H9 (cell line): ENCODE data around the gene SOHLH1. TPM values are rescaled to one million over a fixed set of nuclear protein-coding genes. Genes with fewer than 3 reads are reported as not detected.

Experiments used
- DNase-seq: peaks from one replicate; pipeline ENCODE4 v3.0.0-alpha.2; 2017
- H2AFZ ChIP-seq: one replicate; pipeline ENCODE4 v1.6.1; 2013; ENCODE audit warnings: mild to moderate bottlenecking, low read length, control low read depth, moderate library complexity
- H2AK5ac ChIP-seq: 2 replicates; pipeline ENCODE4 v1.6.1; 2013; ENCODE audit warnings: low read length, control low read depth, mixed read lengths; ENCODE audit not compliant: insufficient read length
- H2BK120ac ChIP-seq: one replicate; pipeline ENCODE4 v1.6.1; 2013; ENCODE audit warnings: low read depth, mild to moderate bottlenecking, low read length, control low read depth, inconsistent platforms; ENCODE audit not compliant: poor library complexity, severe bottlenecking
- H2BK12ac ChIP-seq: 2 replicates; pipeline ENCODE4 v1.6.1; 2013; ENCODE audit warnings: low read length, control low read depth, mixed read lengths, low read depth; ENCODE audit not compliant: insufficient read length
- H2BK15ac ChIP-seq: 2 replicates; pipeline ENCODE4 v1.6.1; 2013; ENCODE audit warnings: low read depth, low read length, control low read depth
- H2BK20ac ChIP-seq: one replicate; pipeline ENCODE4 v1.6.1; 2013; ENCODE audit warnings: low read depth, mild to moderate bottlenecking, low read length, control low read depth, inconsistent platforms; ENCODE audit not compliant: poor library complexity, severe bottlenecking
- H2BK5ac ChIP-seq: 2 replicates; pipeline ENCODE4 v1.6.1; 2013; ENCODE audit warnings: low read length, control low read depth, mixed read lengths; ENCODE audit not compliant: insufficient read length
- H3K14ac ChIP-seq: 2 replicates; pipeline ENCODE4 v1.6.1; 2013; ENCODE audit warnings: low read length, control low read depth; ENCODE audit not compliant: insufficient read depth
- H3K18ac ChIP-seq: 2 replicates; pipeline ENCODE4 v1.6.1; 2013; ENCODE audit warnings: low read depth, mild to moderate bottlenecking, mixed read lengths, low read length, control low read depth; ENCODE audit not compliant: insufficient read length
- H3K23ac ChIP-seq: 2 replicates; pipeline ENCODE4 v1.6.1; 2013; ENCODE audit warnings: low read length, control low read depth, mixed read lengths, low read depth; ENCODE audit not compliant: insufficient read length
- H3K23me2 ChIP-seq: 2 replicates; pipeline ENCODE4 v1.6.1; 2013; ENCODE audit warnings: low read depth, mild to moderate bottlenecking, mixed read lengths, low read length, control low read depth; ENCODE audit not compliant: insufficient read length, poor library complexity, severe bottlenecking
- H3K27ac ChIP-seq: 2 replicates; pipeline ENCODE4 v1.5.1; 2013; ENCODE audit warnings: low read length, control low read depth, mixed read lengths, low read depth; ENCODE audit not compliant: insufficient read length
- H3K27me3 ChIP-seq: 2 replicates; pipeline ENCODE4 v1.6.1; 2013; ENCODE audit warnings: low read length, control low read depth, inconsistent platforms; ENCODE audit not compliant: insufficient read depth
- H3K4ac ChIP-seq: 2 replicates; pipeline ENCODE4 v1.6.1; 2013; ENCODE audit warnings: low read depth, mild to moderate bottlenecking, control low read depth, inconsistent platforms, low read length, moderate library complexity
- H3K4me1 ChIP-seq: 2 replicates; pipeline ENCODE4 v1.6.1; 2013; ENCODE audit warnings: low read length, control low read depth, inconsistent platforms; ENCODE audit not compliant: insufficient read depth
- H3K4me2 ChIP-seq: 2 replicates; pipeline ENCODE4 v1.6.1; 2013; ENCODE audit warnings: low read length, control low read depth, mixed read lengths; ENCODE audit not compliant: insufficient read length, insufficient read depth
- H3K56ac ChIP-seq: 2 replicates; pipeline ENCODE4 v1.6.1; 2013; ENCODE audit warnings: low read depth, mild to moderate bottlenecking, mixed read lengths, low read length, control low read depth; ENCODE audit not compliant: insufficient read length
- H3K79me1 ChIP-seq: 2 replicates; pipeline ENCODE4 v1.6.1; 2013; ENCODE audit warnings: low read depth, mild to moderate bottlenecking, moderate library complexity, low read length, control low read depth, inconsistent platforms; ENCODE audit not compliant: insufficient read depth, poor library complexity, severe bottlenecking
- H3K79me2 ChIP-seq: 2 replicates; pipeline ENCODE4 v1.6.1; 2013; ENCODE audit warnings: low read length, control low read depth, inconsistent platforms; ENCODE audit not compliant: insufficient read depth
- H3K9ac ChIP-seq: 2 replicates; pipeline ENCODE4 v1.6.1; 2013; ENCODE audit warnings: low read length, control low read depth, mixed read lengths; ENCODE audit not compliant: insufficient read length; ENCODE audit errors: extremely low read depth
- H3K9me3 ChIP-seq: one replicate; pipeline ENCODE4 v1.6.1; 2013; ENCODE audit warnings: low read depth, low read length, inconsistent platforms; ENCODE audit not compliant: control insufficient read depth
- H3T11ph ChIP-seq: one replicate; pipeline ENCODE4 v1.6.1; 2013; ENCODE audit warnings: mild to moderate bottlenecking, low read length, control low read depth, inconsistent platforms
- H4K20me1 ChIP-seq: one replicate; pipeline ENCODE4 v1.6.1; 2013; ENCODE audit not compliant: control insufficient read depth, insufficient read length, insufficient read depth
- H4K5ac ChIP-seq: 2 replicates; pipeline ENCODE4 v1.6.1; 2013; ENCODE audit warnings: low read depth, mild to moderate bottlenecking, mixed read lengths, low read length, control low read depth; ENCODE audit not compliant: insufficient read length
- H4K8ac ChIP-seq: replicated peaks from 2 replicates; pipeline ENCODE4 v1.6.1; 2013; ENCODE audit warnings: low read length, control low read depth, mixed read lengths, low read depth; ENCODE audit not compliant: insufficient read length
- H4K91ac ChIP-seq: 2 replicates; pipeline ENCODE4 v1.6.1; 2013; ENCODE audit warnings: low read depth, mild to moderate bottlenecking, moderate library complexity, mixed read lengths, low read length, control low read depth; ENCODE audit not compliant: insufficient read length
- H3K27ac Mint-ChIP-seq, 3 experiments: 2 replicates in 2 of 3; 3 replicates in 1 of 3; pipeline ENCODE4 v1.8.0; 2020 to 2021; ENCODE audit warnings: mixed read lengths in 3 of 3, mild to moderate bottlenecking in 1 of 3, moderate library complexity in 1 of 3
- H3K27me3 Mint-ChIP-seq: 2 replicates; pipeline ENCODE4 v1.8.0; 2021; ENCODE audit warnings: low read depth, mild to moderate bottlenecking, moderate library complexity, mixed read lengths
- H3K36me3 Mint-ChIP-seq, 3 experiments: 2 replicates in 2 of 3; 3 replicates in 1 of 3; pipeline ENCODE4 v1.8.0; 2020 to 2021; ENCODE audit warnings: low read depth in 3 of 3, mixed read lengths in 3 of 3; ENCODE audit not compliant: insufficient read depth in 1 of 3
- H3K4me1 Mint-ChIP-seq, 2 experiments: 2 replicates each; pipeline ENCODE4 v1.8.0; 2020; ENCODE audit warnings: mixed read lengths in 2 of 2
- H3K4me3 Mint-ChIP-seq, 2 experiments: 2 replicates in 1 of 2; 3 replicates in 1 of 2; pipeline ENCODE4 v1.8.0; 2020 to 2021; ENCODE audit warnings: mild to moderate bottlenecking in 2 of 2, mixed read lengths in 2 of 2, moderate library complexity in 1 of 2
- H3K9me3 Mint-ChIP-seq, 2 experiments: 2 replicates in 1 of 2; 3 replicates in 1 of 2; pipeline ENCODE4 v1.8.0; 2020; ENCODE audit warnings: mild to moderate bottlenecking in 2 of 2, mixed read lengths in 2 of 2, moderate library complexity in 1 of 2
- WGBS: extraction: QIAGEN DNeasy Blood & Tissue Kit; methylation state at CpG from one replicate; pipeline ENCODE4 v1.1.7; 2013; ENCODE audit warnings: missing lambda C conversion rate, low lambda C conversion rate, mixed read lengths; ENCODE audit not compliant: insufficient read length; ENCODE audit errors: extremely low coverage; 5-methylcytosine and 5-hydroxymethylcytosine counted together
- total RNA-seq: library from RNA; stranded (reverse); gene quantifications from 2 replicates; pipeline ENCODE4 v1.2.1, GENCODE V29; 2021
- TF ChIP-seq, protein P1 (sequence below): fragments of 200-600 bp; sonication (generic); conservative IDR thresholded peaks from 3 replicates; pipeline ENCODE4 v1.8.0; 2021; ENCODE audit warnings: antibody characterized with exemption, mild to moderate bottlenecking

The SOHLH1 gene
- total RNA-seq, 1 experiment from 2014 or later = not detected

DNA sequence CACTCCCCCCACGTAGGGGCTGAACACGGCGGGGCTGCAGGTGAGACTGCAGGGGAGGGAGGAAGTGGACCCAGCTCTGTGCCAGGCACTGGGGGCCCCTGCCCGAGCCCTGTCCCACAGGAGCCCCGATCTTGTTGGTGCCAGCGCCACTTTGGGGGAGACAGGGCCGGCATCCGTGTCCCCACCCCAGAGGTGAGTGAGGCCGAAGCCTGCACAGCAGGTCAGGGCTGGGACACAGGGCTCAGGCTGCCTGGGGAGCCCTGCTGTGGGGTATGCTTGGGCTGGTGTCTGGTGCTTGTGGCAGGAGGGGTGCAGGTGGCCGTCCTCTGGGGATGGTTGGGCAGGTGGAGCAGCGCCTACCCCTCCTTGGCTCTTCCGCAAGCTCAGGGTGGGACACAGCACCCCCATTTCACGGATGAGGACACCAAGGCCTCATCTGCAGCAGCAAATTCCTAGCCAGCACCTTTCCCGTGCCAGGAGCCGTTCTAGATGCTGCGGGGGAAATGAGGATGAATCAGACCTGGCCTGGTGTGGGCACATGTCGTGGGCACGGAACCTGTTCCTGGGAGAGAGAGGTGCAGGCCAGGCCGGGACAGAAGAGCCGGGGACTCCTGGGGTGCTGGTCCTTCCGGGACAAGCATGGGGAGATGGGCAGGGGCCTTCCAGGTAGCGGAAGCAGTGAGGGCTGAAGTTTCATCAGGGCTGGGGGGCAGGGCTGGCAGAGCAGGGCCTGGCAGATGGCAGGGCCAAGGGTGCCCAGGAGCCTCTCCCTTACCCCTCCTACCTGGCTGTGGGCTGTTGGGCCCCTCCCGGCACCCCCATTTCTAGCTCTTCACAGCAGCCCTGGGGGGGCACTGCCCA lies 37.9 kb upstream of the SOHLH1 start:
- no peak overlapping the region for H3K4ac ChIP-seq
- no peak overlapping the region for H3K18ac ChIP-seq
- no peak overlapping the region for H3K27ac ChIP-seq
- peak overlapping the region; percentile 12 to 44; a peak in 3 of 5 replicates for H3K4me3 Mint-ChIP-seq
- peaks cover 8 to 12% of the 10 kb centered on the region in 2 experiments for H3K9me3 Mint-ChIP-seq
- H3K56ac ChIP-seq = no peak overlapping the region
- no peaks in the 10 kb centered on the region for H4K20me1 ChIP-seq
- H3T11ph ChIP-seq = no peak overlapping the region
- peak overlapping the region; percentile 22 for H3K4me2 ChIP-seq
- TF ChIP-seq, protein P1, sequence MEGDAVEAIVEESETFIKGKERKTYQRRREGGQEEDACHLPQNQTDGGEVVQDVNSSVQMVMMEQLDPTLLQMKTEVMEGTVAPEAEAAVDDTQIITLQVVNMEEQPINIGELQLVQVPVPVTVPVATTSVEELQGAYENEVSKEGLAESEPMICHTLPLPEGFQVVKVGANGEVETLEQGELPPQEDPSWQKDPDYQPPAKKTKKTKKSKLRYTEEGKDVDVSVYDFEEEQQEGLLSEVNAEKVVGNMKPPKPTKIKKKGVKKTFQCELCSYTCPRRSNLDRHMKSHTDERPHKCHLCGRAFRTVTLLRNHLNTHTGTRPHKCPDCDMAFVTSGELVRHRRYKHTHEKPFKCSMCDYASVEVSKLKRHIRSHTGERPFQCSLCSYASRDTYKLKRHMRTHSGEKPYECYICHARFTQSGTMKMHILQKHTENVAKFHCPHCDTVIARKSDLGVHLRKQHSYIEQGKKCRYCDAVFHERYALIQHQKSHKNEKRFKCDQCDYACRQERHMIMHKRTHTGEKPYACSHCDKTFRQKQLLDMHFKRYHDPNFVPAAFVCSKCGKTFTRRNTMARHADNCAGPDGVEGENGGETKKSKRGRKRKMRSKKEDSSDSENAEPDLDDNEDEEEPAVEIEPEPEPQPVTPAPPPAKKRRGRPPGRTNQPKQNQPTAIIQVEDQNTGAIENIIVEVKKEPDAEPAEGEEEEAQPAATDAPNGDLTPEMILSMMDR = no peak
- H3K4me1 ChIP-seq = no peaks in the 10 kb centered on the region
- DNase-seq = no peak
- H3K79me1 ChIP-seq = no peaks in the 10 kb centered on the region
- peaks cover 0 to 6% (median 2%) of the 10 kb centered on the region in 3 experiments; a peak in 6 of 7 replicates for H3K36me3 Mint-ChIP-seq
- H2AK5ac ChIP-seq = no peak overlapping the region
- H2BK5ac ChIP-seq = no peak overlapping the region
- no CpG with 5 or more reads among the region's 23 CpGs for WGBS
- H2AFZ ChIP-seq = no peak overlapping the region
- H3K23ac ChIP-seq = no peak overlapping the region
- peaks cover 3% of the 10 kb centered on the region for H3K9me3 ChIP-seq
- peaks cover 2 to 10% of the 10 kb centered on the region in 2 experiments; a peak in 3 of 4 replicates for H3K4me1 Mint-ChIP-seq
- no peak overlapping the region for H4K8ac ChIP-seq
- no peak overlapping the region; the same call in 1 of the 2 replicates for H3K14ac ChIP-seq
- H3K23me2 ChIP-seq = peaks cover 3% of the 10 kb centered on the region
- no peaks in the 10 kb centered on the region for H3K79me2 ChIP-seq
- H3K27ac Mint-ChIP-seq = no peak overlapping the region
- H3K27me3 Mint-ChIP-seq = peaks cover 26% of the 10 kb centered on the region
- peaks cover 3% of the 10 kb centered on the region; the same call in 1 of the 2 replicates for H3K27me3 ChIP-seq
- no peak overlapping the region for H4K91ac ChIP-seq
- H2BK20ac ChIP-seq = no peak overlapping the region
- no peak overlapping the region for H2BK120ac ChIP-seq
- H3K9ac ChIP-seq = no peak overlapping the region
- no peak overlapping the region for H2BK12ac ChIP-seq
- no peak overlapping the region; the same call in 1 of the 2 replicates for H2BK15ac ChIP-seq
- no peak overlapping the region for H4K5ac ChIP-seq
